ENCODE results near the gene KIF5C.
"Not testable (repeated sequence)": the region's sequence is repeated elsewhere in the genome, so short reads cannot be mapped to it uniquely, and the experiment has no call there.

Gene KIF5C

GRCh38 chr2:148967056-148967455, 92.0 kb downstream of the KIF5C start:
- DNase-seq: no peak

GRCh38 chr2:148967578-148967977, 92.6 kb downstream of the KIF5C start:
- no peak for DNase-seq

GRCh38 chr2:148968301-148968700, 93.3 kb downstream of the KIF5C start:
- DNase-seq: no peak

- DNase-seq: no peak
Measured at GRCh38 chr2:148968776-148969319, 93.8 kb downstream of the KIF5C start.

- DNase-seq: no peak
Measured at GRCh38 chr2:148969659-148970061, 94.6 kb downstream of the KIF5C start.

GRCh38 chr2:148970385-148970784, 95.4 kb downstream of the KIF5C start:
- DNase-seq: no peak

- DNase-seq: no peak
Measured at GRCh38 chr2:148971547-148971946, 96.5 kb downstream of the KIF5C start.

- no peak for DNase-seq
Measured at GRCh38 chr2:148974095-148974494, 99.1 kb downstream of the KIF5C start.

- DNase-seq: no peak
Measured at GRCh38 chr2:148978026-148978685, 103.1 kb downstream of the KIF5C start.

GRCh38 chr2:148978706-148979105, 103.7 kb downstream of the KIF5C start:
- DNase-seq: no peak

GRCh38 chr2:148979164-148979918, 104.3 kb downstream of the KIF5C start:
- no peak for DNase-seq

- no peak for DNase-seq
Measured at GRCh38 chr2:148979919-148980277, 104.9 kb downstream of the KIF5C start.

GRCh38 chr2:148980496-148980895, 105.5 kb downstream of the KIF5C start:
- DNase-seq: not testable (repeated sequence)

- no peak for DNase-seq
Measured at GRCh38 chr2:148981324-148981723, 106.3 kb downstream of the KIF5C start.

- no peak for DNase-seq
Measured at GRCh38 chr2:148981781-148982180, 106.8 kb downstream of the KIF5C start.

- no peak for DNase-seq
Measured at GRCh38 chr2:148982282-148982681, 107.3 kb downstream of the KIF5C start.

GRCh38 chr2:148983896-148984295, 108.9 kb downstream of the KIF5C start:
- peak; percentile 24 to 51 for DNase-seq

GRCh38 chr2:148984449-148984848, 109.4 kb downstream of the KIF5C start:
- DNase-seq: no peak

GRCh38 chr2:148987286-148987685, 112.3 kb downstream of the KIF5C start:
- no peak for DNase-seq

GRCh38 chr2:148988337-148988736, 113.3 kb downstream of the KIF5C start:
- DNase-seq: no peak

- peak; percentile 51 to 82 for DNase-seq
Measured at GRCh38 chr2:148989882-148990493, 115.0 kb downstream of the KIF5C start.

GRCh38 chr2:148990968-148991367, 115.9 kb downstream of the KIF5C start:
- no peak for DNase-seq

GRCh38 chr2:148992448-148992847, 117.4 kb downstream of the KIF5C start:
- DNase-seq: no peak

- no peak for DNase-seq
Measured at GRCh38 chr2:148993351-148993750, 118.3 kb downstream of the KIF5C start.

Measured in inflammatory macrophage treated with lipopolysaccharide for 1 hour (primary cell).